Measurements from ENCODE around the gene C1orf141. TPM values are rescaled to one million over a fixed set of nuclear protein-coding genes. Genes with fewer than 3 reads are reported as not detected.

The C1orf141 gene
- total RNA-seq, 1 donor from 2014 or later: not detected

- H3K9me3 Mint-ChIP-seq (ENCODE audit: unreplicated experiment): no peaks in the 10 kb centered on the region
- no peak for DNase-seq
- peaks cover 4% of the 10 kb centered on the region for H3K4me1 Mint-ChIP-seq (ENCODE audit: low read depth, unreplicated experiment)
- no peak for TF ChIP-seq CTCF (IDR thresholded peaks at IDR 0.05; ENCODE audit: partially characterized antibody, unreplicated experiment)
- H3K36me3 Mint-ChIP-seq (ENCODE audit: unreplicated experiment): no peaks in the 10 kb centered on the region
- H3K4me3 Mint-ChIP-seq (ENCODE audit: unreplicated experiment): no peak overlapping the region
- H3K27me3 Mint-ChIP-seq (ENCODE audit: unreplicated experiment): no peaks in the 10 kb centered on the region
- H3K27ac Mint-ChIP-seq (ENCODE audit: unreplicated experiment): no peak overlapping the region
Measured at GRCh38 chr1:67138813-67139499, 4.2 kb upstream of the C1orf141 start.

- no peak for DNase-seq
- Mint-ChIP-seq H3K27ac (ENCODE audit: unreplicated experiment) (no peak overlapping the region), H3K4me1 (ENCODE audit: low read depth, unreplicated experiment) (peaks cover 4% of the 10 kb centered on the region), H3K27me3 (ENCODE audit: unreplicated experiment) (no peaks in the 10 kb centered on the region), H3K4me3 (ENCODE audit: unreplicated experiment) (no peak overlapping the region), H3K9me3 (ENCODE audit: unreplicated experiment) (no peaks in the 10 kb centered on the region), H3K36me3 (ENCODE audit: unreplicated experiment) (no peaks in the 10 kb centered on the region)
- TF ChIP-seq CTCF (IDR thresholded peaks at IDR 0.05; ENCODE audit: partially characterized antibody, unreplicated experiment): no peak
Measured at GRCh38 chr1:67137307-67137753, 2.6 kb upstream of the C1orf141 start.

- no peaks in the 10 kb centered on the region for H3K36me3 Mint-ChIP-seq (ENCODE audit: unreplicated experiment)
- H3K27ac Mint-ChIP-seq (ENCODE audit: unreplicated experiment): no peak overlapping the region
- H3K27me3 Mint-ChIP-seq (ENCODE audit: unreplicated experiment): peaks cover 2% of the 10 kb centered on the region
- no peak for DNase-seq
- no peaks in the 10 kb centered on the region for H3K9me3 Mint-ChIP-seq (ENCODE audit: unreplicated experiment)
- H3K4me3 Mint-ChIP-seq (ENCODE audit: unreplicated experiment): no peak overlapping the region
- no peak for TF ChIP-seq CTCF (IDR thresholded peaks at IDR 0.05; ENCODE audit: partially characterized antibody, unreplicated experiment)
- peaks cover 4% of the 10 kb centered on the region for H3K4me1 Mint-ChIP-seq (ENCODE audit: low read depth, unreplicated experiment)
Measured at GRCh38 chr1:67135354-67135753, 584 bp upstream of the C1orf141 start.

- peaks cover 4% of the 10 kb centered on the region for H3K4me1 Mint-ChIP-seq (ENCODE audit: low read depth, unreplicated experiment)
Measured at GRCh38 chr1:67133177-67133576, 1.6 kb downstream of the C1orf141 start.

More at GRCh38 chr1:67133177-67133576, 1.6 kb downstream of the C1orf141 start:
- H3K27me3 Mint-ChIP-seq (ENCODE audit: unreplicated experiment): peaks cover 2% of the 10 kb centered on the region
- no peaks in the 10 kb centered on the region for H3K36me3 Mint-ChIP-seq (ENCODE audit: unreplicated experiment)
- H3K9me3 Mint-ChIP-seq (ENCODE audit: unreplicated experiment): no peaks in the 10 kb centered on the region
- no peak overlapping the region for H3K4me3 Mint-ChIP-seq (ENCODE audit: unreplicated experiment)
- H3K27ac Mint-ChIP-seq (ENCODE audit: unreplicated experiment): no peak overlapping the region
- no peak for DNase-seq
- TF ChIP-seq CTCF (IDR thresholded peaks at IDR 0.05; ENCODE audit: partially characterized antibody, unreplicated experiment): no peak
